ENCODE measurements around the gene ARHGEF18.

Gene ARHGEF18

DNA sequence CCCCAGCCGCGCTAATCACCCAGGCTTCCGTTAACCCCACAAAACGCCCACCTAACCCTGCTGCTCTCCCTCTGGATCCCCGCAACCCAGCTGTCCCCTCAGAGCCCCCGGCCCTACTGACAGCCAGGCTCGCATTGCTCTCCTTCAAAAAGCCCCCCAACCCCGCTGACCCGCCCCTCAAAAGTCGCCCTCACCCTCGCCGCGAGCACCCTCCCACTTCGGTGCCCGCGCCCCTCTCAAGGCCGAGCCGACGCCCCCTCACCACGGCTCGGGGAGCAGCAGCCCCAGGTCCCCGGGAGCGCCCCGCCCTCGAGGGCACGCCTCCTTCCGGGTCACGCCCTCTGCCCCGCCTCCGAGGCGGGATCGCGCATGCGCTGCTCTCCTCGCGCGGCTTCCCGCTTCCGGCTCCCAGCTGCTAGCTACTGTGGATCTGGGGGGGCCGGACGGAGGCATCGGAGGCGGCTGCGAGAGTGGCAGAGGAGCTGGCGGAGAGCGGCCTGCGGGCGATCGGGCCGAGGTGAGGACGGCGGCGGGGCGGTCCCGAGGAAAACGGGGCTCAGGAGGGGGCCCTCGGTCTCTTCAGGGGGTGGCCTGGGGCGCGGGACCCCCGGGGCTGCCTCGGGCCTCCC lies 46.1 kb downstream of the ARHGEF18 start (continued):
- peak; percentile 69 for TF ChIP-seq ZIC2 (tag by site-specific recombination; IDR thresholded peaks at IDR 0.05)
- TF ChIP-seq PRDM4 (tag by site-specific recombination; IDR thresholded peaks at IDR 0.05) = no peak
- TF ChIP-seq HOXC10 (CRISPR knock-in tag; IDR thresholded peaks at IDR 0.05) = no peak
- no peak for TF ChIP-seq ZNF521 (tag by site-specific recombination; IDR thresholded peaks at IDR 0.05)
- TF ChIP-seq ZNF350 (tag by site-specific recombination; IDR thresholded peaks at IDR 0.05) = no peak
- no peak for TF ChIP-seq ZSCAN16 (tag by site-specific recombination; IDR thresholded peaks at IDR 0.05)
- TF ChIP-seq ZNF501 (tag by site-specific recombination; IDR thresholded peaks at IDR 0.05) = no peak
- TF ChIP-seq ZNF169 (tag by site-specific recombination; IDR thresholded peaks at IDR 0.05) = no peak
- no peak for TF ChIP-seq ZNF19 (tag by site-specific recombination; IDR thresholded peaks at IDR 0.05; ENCODE audit: low read depth)
- TF ChIP-seq, protein P1, sequence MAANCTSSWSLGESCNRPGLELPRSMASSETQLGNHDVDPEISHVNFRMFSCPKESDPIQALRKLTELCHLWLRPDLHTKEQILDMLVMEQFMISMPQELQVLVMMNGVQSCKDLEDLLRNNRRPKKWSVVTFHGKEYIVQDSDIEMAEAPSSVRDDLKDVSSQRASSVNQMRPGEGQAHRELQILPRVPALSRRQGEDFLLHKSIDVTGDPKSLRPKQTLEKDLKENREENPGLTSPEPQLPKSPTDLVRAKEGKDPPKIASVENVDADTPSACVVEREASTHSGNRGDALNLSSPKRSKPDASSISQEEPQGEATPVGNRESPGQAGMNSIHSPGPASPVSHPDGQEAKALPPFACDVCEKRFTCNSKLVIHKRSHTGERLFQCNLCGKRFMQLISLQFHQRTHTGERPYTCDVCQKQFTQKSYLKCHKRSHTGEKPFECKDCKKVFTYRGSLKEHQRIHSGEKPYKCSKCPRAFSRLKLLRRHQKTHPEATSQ (tag by site-specific recombination; IDR thresholded peaks at IDR 0.05) = no peak
- no peak for TF ChIP-seq ZBTB1 (tag by site-specific recombination; IDR thresholded peaks at IDR 0.05)
- no peak for TF ChIP-seq ZNF324 (tag by site-specific recombination; IDR thresholded peaks at IDR 0.05)
- TF ChIP-seq ZNF610 (tag by site-specific recombination; IDR thresholded peaks at IDR 0.05; ENCODE audit: borderline replicate concordance) = no peak
- no peak for TF ChIP-seq TCF7L2 (IDR thresholded peaks at IDR 0.05; ENCODE audit: borderline replicate concordance, low read depth, low read length)
- no peak for TF ChIP-seq ZNF140 (tag by site-specific recombination; IDR thresholded peaks at IDR 0.05)
- TF ChIP-seq ZBTB17 (tag by site-specific recombination; IDR thresholded peaks at IDR 0.05) = 0 out of 2 replicates have a peak, but pooled peaks have one; percentile 15
- TF ChIP-seq ZFP69B (tag by site-specific recombination; IDR thresholded peaks at IDR 0.05) = no peak
- no peak for TF ChIP-seq ZNF24 (tag by site-specific recombination; IDR thresholded peaks at IDR 0.05)
- TF ChIP-seq ATF2 (tag by site-specific recombination; IDR thresholded peaks at IDR 0.05; ENCODE audit: low read depth) = no peak
- TF ChIP-seq ZNF132 (tag by site-specific recombination; IDR thresholded peaks at IDR 0.05; ENCODE audit: borderline replicate concordance) = no peak

DNA sequence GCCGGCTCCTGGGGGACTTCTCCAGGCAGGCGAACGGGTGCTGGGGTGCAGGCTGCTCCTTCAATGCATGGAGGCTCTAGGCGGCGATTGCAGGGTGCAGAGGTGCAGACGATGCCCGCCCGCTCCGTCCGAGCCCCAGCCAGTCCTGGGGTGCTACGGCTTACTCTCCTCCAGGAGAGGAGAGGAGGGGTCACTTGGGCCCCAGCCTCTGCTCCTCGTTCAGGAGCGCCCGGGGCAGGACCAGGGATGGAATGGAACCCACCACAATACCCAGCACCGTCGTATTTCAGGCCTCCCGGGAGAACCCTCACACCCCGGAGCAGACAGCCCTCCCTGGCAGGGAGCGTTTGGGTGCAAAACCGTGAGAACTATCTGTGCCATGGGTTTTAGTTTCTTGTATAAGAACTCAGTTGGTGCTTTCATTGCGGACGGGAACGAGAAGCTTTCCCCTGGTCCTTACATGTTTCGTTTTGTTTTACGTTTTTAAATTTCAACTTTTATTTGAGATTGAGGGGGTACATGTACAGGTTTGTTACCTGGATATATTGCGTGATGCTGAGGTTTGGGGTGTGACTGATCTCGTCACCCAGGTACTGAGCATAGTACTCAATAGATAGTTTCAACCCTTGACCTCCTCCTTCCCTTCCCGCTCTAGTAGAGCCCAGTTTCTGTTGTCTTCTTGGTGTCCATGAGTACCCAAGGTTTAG lies 46.8 kb downstream of the ARHGEF18 start:
- Histone ChIP-seq H3K27ac (ENCODE audit: extremely low read depth, low read depth, low read length) (peak overlapping the region; percentile 32; the same call in 1 of the 2 replicates), H3K4me3 (ENCODE audit: low read depth, low read length) (peak overlapping the region; percentile 99), H3K4me1 (ENCODE audit: control insufficient read depth, insufficient read depth, low read length) (peaks cover 13% of the 10 kb centered on the region), H3K36me3 (ENCODE audit: control insufficient read depth in 2 of 2, insufficient read depth in 1 of 2, low read length in 2 of 2) (no peaks in the 10 kb centered on the region; a peak in 1 of 3 replicates), H3K9me3 (ENCODE audit: control insufficient read depth, insufficient read depth, low read depth, low read length) (no peaks in the 10 kb centered on the region)
- POLR2A ChIA-PET = interaction anchor here (1.6 kb wide), 1 partner anchor 296 kb away, joined by 4 read pairs; no protein-coding TSS in a partner anchor
- CTCF ChIA-PET = interaction anchor here (0.5 to 1.7 kb wide), 6 partner anchors 28 to 482 kb away, joined by 3 to 5 read pairs (median 4); no protein-coding TSS in a partner anchor
- TF ChIP-seq, protein P1 (tag by site-specific recombination; IDR thresholded peaks at IDR 0.05) = no peak
- TF ChIP-seq ZNF76 (tag by site-specific recombination; IDR thresholded peaks at IDR 0.05; ENCODE audit: borderline replicate concordance, low read depth) (no peak), ZNF548 (tag by site-specific recombination; IDR thresholded peaks at IDR 0.05) (no peak), ZBTB11 (tag by site-specific recombination; conservative IDR thresholded peaks at IDR 0.05; ENCODE audit: low read depth) (no peak), ZNF626 (tag by site-specific recombination; IDR thresholded peaks at IDR 0.05) (no peak), ZNF223 (tag by site-specific recombination; IDR thresholded peaks at IDR 0.05) (no peak), ZNF660 (tag by site-specific recombination; IDR thresholded peaks at IDR 0.05) (0 out of 2 replicates have a peak, but pooled peaks have one; percentile 4), GLI4 (tag by site-specific recombination; IDR thresholded peaks at IDR 0.05) (no peak)

Measured in HEK293 (cell line).